HG03571 (cell line): ENCODE data around the gene CRABP1.

Experiments used
- ATAC-seq: cut with Tn5 transposase; IDR thresholded peaks from one replicate; pipeline ENCODE4 v1.9.1; 2021; ENCODE audit not compliant: unreplicated experiment

CRABP1 gene

DNA sequence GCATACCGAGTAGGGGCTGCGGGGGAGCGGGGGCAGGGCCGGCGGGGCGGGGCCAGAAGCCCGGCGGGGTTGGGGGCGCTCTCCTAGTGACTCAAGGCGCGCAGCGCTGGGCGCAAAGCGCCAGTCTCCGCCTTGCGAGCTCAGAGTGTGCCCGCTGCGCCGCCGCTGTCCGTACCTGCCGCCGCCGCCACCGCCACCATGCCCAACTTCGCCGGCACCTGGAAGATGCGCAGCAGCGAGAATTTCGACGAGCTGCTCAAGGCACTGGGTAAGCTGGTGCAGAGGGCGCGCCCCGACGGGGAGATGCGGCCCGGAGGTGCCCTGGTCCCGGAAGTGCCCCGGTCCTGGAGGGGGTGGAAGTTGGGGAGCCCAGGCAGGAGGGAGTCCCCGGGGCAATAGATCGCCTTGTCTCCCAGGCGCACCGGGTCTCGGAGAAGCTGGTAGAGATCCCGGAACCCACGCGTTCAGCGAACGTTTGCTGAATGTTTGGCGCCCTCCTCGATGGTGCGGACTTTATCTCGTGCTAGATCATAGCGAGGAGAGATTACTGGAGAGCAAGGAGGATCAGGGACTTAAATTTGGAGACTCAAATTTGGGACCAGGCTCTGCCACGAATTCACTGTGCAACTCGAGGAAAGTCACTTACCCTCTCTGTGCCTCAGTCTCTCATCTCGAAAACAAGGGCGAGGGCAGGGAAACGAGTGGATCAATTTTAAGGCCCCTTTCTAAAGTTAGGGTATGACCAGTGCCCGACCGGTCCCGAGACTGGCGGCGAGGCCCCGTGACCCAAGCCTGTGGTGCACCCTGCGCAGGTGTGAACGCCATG lies at the start of gene CRABP1:
Gene CRABP1, plus strand, starts transcription at position 123 of the 826 bp plus-strand sequence. Its CDS starts 76 bp downstream, at position 199.
- no peak for ATAC-seq

DNA sequence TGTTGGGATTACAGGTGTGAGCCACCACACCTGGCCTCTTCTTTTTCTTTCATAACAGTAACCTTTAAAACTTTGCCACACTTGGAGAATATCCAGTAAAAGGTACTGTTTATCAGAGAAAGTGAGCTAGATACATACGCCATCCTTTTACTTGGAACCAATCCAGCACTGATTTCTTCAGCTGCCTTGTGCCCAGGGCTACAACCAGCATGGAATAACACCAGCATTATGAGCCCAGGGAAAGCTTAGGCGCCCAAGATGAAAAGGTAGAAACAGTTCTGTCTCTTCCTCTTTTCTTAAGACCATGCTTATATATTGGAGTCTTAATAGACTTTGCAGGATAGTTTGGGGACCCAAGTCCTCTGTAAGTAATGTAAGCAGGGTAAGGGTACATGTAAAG lies 49.1 kb upstream of the CRABP1 start:
- ATAC-seq = no peak

DNA sequence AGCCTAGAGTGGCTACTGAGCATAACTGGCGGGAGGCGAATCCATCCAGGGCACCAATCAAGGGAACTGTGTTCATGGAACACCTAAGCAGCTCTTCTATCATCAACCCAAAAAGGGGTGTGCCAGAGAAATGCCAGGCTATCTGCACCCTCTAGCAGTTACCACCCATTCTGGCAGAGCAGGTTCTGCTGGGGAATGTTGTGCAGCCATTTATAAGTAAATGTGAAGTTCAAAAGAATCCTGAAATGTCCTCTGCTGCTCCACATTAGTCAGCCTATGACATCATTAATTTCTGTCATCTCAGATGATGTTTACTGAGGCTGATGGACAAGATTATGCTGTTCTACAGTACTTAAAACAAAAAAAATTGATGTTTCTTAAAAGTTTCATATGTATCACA lies 48.5 kb upstream of the CRABP1 start:
- no peak for ATAC-seq

DNA sequence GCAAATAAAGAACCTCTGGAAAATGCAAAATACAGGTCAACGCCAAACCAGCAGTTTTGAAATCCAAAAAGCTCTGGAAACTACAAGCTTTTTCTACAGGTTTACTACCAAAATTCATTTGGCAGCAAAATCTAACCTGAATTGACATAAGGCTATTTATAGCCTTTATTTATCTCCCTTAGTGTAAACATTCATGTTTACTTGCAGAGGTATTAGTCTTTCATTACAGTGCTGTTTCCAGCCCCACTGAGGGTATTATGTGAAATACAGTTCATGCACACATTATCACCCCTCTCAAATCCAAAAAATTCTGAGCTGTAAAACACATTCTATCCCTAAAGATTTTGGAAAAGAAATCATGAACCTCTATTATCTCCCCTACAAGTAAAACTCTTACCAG lies 47.9 kb upstream of the CRABP1 start:
- ATAC-seq = no peak

DNA sequence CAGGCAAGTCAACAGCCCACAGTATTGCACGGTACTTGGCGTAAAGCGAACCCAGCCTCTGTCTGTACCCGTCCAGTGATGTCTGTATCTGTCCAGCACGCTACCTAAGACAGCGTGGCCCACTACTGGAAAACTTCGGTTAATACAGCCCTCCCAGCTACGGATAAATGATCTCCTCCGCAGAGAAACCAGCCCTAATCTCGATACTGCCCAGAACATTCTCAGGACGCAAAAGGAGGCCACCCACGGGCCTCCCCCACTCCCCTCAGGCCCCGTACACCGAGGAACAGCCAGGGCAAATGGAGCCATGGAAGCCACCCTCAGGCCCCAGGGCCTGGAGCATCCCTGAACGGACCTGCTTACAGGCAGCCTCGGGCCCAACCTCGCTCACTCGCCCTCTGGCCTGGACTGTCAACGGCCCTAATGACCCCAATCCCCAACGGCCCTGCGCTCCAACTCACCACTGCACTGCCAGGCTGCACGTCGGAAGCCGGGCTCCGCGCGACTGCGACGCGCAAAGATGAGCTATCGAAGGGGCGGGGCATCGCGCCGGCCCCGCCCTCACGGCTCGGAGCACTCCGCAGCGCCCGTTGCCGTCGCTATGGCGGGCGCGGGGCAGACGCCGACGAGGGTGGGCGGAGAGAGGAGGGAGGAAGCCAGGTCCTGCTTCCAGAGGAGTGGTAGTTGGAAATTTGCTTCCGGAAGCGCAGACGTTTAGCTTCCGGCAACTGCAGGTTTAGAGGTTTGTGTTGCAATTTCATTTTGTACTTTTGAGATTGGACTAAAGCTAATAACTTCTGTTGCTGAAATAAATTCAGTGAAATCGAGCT lies 40.8 kb upstream of the CRABP1 start, which contains the start of gene SKIC8:
Gene SKIC8, minus strand, starts transcription at position 509 of the 830 bp plus-strand sequence. CDS start 3,923 bp downstream, outside the sequence.
- peak; percentile 83 for ATAC-seq

DNA sequence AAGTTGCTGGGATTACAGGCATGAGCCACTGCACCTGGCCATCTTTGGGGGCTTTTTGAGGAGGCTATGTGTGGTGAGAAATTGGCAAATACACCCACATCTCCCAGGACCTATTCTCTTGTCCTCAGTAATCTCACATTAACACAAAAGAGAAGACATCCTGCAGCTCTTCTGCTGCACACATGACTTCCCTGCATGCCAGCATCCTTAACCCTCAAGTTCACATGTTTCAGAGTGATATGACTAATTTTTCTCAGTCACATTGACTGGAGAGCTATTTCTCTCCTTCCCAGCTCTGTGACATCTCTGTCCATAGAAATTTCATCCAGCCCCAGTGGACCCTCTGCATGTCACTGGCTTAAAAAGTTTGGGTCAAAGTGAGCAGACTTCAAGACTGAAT lies 38.8 kb upstream of the CRABP1 start:
- no peak for ATAC-seq

DNA sequence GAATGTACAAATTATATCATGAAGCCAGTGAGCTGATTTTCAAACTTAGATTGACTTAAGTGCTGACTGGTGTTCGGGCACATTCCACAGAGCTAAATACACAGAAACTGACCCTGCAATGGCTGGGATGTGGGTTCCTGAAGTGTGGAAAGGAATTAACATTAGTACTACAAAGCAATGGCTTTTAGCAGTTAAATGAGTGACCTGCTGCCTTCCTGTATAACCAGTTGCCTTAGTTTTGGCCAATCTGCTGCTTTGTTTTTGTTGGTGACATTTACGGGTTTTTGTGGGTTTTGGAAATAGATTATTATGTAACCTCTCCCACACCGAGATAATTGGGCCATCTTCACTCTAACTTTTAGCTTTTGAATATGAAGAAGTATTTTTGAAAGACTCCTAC lies 38.3 kb upstream of the CRABP1 start:
- no peak for ATAC-seq

DNA sequence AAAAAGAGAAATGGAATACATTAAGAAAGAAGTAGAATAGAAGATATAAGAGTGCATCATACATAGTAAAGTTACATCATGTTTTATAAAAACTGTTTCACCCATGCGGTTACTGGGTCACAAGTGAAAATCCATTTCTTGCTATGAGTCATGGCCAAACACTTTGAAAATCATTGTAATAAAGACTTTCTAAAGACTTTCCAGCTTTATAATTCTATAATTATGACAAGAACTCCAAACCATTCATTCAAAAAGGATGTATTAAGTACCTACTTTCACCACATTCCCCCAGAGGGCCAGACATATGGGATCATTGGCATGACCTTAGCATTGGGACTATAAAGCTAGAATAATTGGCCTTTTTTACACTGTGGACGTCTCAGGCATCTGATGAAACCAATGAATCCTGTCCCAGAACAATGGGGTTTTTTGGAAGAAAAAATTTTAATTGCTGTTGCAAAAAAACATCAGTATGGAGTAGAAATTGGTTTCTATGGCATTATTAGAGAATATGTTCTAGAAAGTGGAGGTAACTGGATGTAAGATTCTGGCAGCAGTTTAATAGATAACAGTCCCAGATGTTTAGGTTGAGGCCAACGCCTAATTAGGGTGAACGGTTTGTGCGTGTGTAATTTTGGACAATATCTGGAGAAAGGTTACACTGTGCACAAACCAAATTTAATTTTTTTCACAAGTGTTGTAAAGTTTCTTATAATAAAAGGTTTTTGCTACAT lies 37.4 kb upstream of the CRABP1 start:
- no peak for ATAC-seq

DNA sequence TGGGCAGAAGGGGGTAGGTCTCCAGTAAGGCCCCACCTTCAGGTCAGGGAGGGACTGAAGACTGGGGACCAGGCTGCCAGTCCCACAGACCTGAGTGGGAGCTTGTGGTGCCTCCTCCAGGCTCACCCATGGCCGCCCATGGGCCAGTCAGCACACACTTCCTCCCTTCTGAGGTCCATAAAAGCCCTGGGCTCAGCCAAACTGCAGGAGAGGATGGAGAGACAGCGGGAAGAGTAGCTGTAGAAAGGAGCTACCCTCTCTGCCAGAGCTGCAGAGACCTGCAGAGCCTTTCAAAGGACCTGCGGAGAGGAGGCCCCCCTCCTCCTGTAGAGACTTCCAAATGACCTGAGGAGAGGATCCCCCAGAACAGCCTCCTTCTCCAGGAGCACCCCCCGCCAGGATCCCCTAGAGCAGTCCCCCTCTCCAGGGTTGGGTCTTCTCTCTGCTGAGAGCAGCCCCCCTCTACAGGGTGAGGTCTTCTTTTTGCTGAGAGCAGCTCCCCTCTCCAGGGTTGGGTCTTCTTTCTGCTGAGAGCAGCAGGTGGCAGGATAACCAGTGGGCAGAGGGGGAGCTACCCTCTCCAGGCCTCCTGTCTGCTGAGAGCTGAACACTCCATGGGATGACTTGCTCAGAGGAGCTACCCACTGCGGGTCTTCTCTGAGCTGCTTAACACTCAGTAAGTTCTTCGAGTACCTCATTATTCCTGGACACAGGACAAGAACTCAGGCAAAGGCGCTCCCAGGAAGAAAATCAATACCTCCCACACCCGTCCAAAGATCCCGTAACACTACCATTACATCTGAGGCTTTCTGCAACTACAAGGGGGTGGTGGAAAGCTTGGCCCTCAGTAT lies 35.7 kb upstream of the CRABP1 start:
- no peak for ATAC-seq

DNA sequence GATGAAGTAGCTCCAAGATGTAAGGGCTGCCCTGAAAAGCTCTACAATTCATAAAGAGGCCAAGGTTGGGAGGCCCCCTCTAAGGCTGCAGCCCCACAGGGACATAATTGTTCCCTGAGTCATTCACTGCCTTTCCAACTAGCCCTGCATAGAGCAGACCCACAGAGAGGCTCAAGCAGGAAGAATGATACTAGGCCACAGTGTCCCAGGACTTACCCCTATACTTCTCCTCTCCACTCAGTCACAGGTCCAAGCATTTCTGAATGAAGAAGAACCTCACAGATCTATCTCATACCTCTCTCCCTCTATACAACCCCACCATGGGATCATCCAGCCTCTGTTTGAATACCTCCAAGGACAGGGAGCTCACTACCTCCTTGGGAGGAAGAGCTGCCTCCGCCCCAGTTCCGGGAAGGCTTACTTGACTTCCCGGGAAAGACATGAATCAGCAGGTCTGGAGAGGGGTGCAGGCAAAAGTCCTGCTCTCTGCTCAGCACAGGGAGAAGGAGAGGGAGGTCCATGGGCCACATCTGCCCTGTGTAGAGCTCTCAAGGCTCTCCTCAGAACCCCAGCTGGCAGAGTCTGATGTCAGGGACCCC lies 33.9 kb upstream of the CRABP1 start:
- ATAC-seq = no peak

DNA sequence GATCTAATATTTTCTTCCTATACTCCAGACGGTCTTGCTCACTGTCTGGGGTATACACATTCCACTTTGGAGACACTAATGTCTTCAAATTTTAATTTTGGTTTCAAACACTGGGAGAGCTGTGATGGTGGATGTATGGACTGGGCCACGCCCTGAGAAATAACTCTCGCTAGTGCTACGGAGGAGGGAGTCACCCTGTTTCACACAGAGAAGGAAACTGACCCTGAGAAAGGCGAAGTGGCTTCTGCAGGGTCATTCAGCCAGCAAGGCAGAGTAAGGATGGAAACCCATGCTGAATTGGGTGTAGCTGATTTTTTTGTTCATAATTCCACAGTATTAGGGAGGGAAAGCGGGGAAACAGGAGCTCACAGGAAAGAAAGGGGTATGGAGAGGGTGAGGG lies 32.2 kb upstream of the CRABP1 start:
- ATAC-seq = no peak

DNA sequence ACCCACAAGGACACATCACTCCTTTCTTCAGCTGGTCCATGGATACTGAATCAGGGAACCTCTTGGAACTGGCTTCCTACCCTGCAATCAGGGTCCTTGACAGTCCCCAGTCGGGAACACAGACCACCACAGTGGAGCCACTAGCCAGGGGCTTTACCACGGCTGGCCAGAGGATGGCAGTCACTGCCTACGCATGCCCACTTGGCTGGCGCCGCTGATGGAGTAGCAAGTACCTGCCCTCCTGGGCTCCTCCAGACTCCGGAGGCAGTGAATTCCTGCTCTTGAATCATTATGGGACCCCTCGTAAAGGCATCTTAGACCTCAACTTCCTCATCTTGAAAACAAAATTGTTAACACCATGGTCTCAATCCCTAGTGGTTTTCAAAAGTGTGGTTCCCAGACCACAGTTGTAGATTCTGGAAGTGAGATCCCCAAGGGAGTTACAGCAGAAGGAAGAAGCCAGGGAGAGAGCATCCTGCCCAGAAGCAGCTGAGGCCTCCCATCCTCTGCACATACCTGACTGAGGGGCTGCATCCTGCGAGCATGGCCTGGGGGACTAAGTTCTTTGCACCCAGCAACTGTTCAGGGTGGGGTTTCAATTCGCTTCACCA lies 31.6 kb upstream of the CRABP1 start:
- ATAC-seq = no peak

DNA sequence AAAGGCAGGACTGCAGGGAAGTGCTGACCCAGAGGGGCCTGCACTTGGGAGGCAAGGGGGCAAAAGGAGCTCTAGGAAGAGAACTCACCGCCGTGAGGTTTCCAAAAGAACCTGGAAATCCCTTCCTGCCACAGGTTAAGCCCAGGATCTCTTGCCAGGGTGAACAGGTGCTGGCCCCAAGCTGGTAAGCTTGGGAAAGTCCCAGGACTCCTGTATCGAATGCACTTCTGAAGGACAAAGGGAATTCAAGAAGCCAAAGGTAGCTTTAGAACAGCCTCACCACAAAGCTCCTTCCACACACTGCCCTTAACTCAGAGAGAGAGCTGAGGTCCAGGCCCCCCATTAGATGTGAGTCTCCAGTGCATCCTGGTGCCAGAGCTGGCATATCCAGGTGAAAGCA lies 28.9 kb upstream of the CRABP1 start:
- no peak for ATAC-seq

DNA sequence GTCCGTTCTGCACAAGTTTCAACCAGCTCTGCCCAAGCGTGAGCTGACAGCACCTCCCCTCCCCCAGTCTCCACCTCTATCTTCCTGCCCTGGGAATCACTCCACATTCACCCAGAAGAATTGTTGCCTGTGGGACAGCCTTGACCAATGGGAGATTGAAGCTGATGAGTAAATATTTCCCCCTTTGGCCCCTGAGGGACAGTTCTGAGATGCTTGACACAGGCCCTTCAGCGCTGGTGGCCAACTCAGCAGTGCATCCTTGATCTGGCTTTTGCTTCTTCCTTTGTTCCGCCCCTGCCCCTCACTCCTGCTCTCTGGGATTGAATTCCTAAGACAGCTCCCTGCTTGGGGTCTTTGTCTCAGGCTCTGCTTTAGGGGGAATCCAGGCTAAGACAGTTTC lies 27.6 kb upstream of the CRABP1 start:
- ATAC-seq = no peak

DNA sequence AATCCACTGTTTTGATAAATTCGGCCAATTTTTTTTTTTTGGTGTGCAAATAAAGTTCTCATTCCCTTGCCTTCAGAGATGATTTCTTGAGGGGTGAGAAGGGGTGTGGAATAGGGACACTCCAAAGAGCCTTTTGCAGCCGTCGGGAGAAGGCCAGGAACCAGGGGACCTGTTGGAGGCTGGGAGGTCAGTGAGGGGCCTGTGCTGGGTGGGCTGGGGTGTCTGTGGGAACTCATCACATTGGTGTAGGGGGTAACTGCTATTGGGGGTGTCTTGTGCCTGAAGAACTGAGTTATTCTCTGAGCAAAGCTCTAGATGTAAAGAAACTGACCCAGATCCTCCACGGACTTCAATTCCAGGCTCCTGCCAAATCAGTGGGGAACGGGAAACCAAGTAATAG lies 27.2 kb upstream of the CRABP1 start:
- no peak for ATAC-seq

DNA sequence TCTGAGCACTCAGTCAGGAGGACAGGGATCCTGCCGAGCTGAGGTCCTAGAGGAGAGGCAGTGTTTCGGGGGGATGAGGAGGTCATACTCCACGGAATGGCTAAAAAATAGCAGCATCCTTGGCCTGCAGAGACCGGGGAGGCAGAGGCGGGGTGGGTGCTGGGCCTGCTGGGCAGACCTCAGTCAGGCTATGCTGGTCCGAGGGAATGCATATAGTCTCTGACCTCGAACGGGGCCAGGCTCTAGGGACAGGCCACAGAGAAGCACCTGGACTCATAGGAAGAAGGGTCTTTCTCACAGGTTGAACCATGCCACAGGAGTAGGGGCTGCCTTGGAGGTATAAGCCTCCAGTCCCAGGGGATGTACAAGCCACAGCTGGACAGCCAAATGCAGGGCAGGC lies 26.8 kb upstream of the CRABP1 start:
- no peak for ATAC-seq

DNA sequence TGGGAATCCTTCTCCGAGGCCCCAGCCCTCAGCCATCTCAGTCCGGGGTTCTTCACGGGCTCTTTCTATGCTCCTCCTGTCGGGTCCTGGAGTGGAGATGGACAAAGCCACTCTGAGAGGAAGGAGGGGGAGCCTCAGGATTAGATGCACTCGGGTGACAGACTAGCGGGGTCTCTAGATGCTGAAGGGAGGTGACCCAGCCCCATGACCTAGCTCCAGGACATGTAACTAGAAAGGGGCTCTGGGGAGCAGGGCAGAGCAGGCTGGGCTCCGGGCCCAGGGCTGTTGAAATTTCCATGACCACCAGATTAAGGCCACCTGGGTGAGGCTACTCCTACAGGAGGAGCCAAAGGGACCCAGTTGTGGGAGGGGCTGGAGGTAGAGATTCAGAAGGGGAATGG lies 26.0 kb upstream of the CRABP1 start:
- ATAC-seq = no peak

DNA sequence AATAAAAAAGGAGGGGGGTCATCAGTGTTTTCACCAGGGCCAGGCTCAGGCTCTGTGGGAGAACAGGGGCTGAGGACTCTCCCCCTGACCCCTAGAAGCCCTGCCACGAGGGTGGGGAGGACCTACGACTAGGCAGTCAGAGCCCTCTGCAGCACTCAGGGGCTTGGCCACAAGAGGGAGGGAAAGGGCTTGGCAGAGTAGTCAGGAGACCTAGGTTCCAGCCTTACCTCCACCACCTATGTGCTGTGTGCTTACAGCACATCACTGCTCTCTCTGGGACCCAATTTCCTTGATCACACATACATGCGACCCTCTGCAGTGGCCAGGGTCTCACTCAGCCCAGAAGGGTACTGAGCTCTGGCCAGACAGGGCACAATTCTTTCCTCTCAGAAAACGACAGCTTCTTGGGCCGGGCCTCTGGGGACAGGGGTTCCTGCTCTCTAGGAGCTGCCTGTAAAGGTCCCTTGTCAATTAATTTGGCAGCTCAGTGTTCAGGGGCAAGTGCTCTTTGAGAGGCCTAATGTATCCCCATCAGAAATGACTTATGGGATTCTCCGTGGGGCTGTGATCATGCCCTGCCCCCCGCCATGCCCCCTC lies 24.4 kb upstream of the CRABP1 start:
- no peak for ATAC-seq
